ENCODE measurements around the gene SOD1.
"Not testable (repeated sequence)": the region's sequence is repeated elsewhere in the genome, so short reads cannot be mapped to it uniquely, and the experiment has no call there.

Gene SOD1

DNA sequence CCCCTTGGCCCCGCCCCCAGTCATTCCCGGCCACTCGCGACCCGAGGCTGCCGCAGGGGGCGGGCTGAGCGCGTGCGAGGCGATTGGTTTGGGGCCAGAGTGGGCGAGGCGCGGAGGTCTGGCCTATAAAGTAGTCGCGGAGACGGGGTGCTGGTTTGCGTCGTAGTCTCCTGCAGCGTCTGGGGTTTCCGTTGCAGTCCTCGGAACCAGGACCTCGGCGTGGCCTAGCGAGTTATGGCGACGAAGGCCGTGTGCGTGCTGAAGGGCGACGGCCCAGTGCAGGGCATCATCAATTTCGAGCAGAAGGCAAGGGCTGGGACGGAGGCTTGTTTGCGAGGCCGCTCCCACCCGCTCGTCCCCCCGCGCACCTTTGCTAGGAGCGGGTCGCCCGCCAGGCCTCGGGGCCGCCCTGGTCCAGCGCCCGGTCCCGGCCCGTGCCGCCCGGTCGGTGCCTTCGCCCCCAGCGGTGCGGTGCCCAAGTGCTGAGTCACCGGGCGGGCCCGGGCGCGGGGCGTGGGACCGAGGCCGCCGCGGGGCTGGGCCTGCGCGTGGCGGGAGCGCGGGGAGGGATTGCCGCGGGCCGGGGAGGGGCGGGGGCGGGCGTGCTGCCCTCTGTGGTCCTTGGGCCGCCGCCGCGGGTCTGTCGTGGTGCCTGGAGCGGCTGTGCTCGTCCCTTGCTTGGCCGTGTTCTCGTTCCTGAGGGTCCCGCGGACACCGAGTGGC is at the start of gene SOD1:
Gene SOD1 (plus strand): TSS at position 158 of the 723 bp plus-strand sequence. CDS start 77 bp downstream, at position 235.
- peak; percentile 98 for DNase-seq

- DNase-seq, result no peak
These were observed 48.0 kb upstream of the SOD1 start for GRCh38 chr21:31611445-31611844.

- DNase-seq, result no peak
These were observed 46.4 kb upstream of the SOD1 start for GRCh38 chr21:31612894-31613785.

DNA sequence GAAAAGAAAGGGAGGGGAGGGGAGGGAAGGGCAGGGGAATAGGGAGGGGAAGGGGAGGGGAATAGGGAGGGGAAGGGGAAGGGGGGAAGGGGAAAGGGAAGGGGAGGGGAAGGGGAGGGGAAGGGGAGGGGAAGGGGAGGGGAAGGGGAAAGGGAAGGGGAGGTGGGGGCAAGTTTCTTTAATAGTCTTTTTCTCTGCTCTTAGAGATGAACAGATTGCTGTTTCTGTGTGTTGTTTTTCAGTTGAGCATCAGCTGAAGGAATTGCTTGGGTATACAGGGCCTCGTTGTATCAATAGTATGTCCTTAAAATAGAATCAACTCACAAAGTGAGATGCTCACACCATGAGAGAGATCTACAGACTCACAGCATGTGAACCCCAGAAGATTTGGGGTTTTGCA is 44.8 kb upstream of the SOD1 start:
- DNase-seq, result no peak

- DNase-seq, result no peak
These were observed 43.3 kb upstream of the SOD1 start for GRCh38 chr21:31616216-31616615.

DNA sequence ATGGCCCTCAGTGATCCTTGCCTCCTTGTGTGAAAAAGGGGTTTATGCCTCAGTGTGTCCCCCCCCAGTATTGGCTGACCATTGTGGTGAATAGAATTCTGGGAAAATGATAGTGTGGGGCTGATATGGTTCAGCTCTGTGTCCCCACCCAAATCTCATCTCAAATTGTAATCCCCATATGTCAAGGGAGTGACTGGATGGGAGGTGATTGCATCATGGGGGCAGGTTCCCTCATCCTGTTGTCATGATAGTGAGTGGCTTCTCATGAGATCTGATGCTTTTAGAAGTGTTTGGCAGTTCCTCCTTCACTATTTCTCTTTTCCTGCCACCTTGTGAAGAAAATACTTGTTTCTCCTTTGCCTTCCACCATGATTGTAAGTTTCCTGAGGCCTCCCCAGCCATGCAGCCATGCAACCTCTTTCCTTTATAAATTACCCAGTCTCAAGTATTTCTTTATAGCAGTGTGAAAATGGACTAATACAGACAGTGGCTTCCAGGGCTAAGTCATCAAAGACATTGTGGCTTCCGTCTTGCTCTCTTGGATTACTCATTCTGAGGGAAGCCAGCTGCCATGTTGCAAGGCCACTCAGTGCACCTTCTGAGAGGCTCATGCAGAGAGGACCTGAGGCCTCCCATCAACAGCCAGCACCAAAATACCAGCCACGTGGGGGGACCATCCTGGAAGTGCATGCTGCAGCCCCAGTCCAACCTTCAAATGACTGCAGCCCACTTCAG is 40.6 kb upstream of the SOD1 start:
- no peak for DNase-seq

GRCh38 chr21:31622397-31622796 is 37.1 kb upstream of the SOD1 start:
- DNase-seq, result no peak

DNA sequence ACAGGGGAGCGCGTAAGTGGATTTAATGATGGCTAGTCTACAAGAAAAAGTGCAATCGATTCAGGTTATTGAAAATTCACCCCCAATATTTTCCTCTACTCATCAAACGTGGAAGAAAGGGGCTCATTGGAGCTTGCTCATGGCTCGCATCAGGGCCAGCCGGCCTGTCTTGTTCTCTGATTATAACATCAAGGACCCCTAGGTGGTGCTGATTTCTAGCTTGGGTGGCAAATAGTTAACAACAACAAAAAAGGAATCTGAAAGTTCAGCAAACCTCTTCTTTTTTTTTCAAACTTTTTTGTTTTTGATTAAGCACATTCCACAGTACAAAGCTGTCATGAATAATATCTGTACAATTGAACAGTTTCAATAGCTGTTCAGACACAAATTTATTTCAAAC is 35.8 kb upstream of the SOD1 start:
- no peak for DNase-seq

DNA sequence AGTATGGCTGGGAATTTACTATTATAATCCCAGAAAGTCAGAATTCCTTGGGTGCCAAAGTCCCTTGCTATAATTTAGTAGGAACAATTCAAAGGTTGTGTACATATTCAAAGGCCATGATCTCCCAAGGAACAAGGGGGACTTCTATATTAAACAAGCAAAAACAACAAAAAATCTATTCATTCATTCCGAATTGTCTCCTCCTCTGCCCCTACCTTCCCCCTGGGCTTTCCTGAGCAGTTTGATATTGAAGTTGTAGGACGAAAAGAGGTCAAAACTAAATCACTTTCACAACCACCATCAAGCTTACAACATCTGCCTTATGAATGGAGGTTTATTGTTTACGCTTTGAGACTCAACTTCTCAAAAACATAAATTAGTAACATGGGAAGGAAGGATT is 35.3 kb upstream of the SOD1 start:
- no peak for DNase-seq

DNA sequence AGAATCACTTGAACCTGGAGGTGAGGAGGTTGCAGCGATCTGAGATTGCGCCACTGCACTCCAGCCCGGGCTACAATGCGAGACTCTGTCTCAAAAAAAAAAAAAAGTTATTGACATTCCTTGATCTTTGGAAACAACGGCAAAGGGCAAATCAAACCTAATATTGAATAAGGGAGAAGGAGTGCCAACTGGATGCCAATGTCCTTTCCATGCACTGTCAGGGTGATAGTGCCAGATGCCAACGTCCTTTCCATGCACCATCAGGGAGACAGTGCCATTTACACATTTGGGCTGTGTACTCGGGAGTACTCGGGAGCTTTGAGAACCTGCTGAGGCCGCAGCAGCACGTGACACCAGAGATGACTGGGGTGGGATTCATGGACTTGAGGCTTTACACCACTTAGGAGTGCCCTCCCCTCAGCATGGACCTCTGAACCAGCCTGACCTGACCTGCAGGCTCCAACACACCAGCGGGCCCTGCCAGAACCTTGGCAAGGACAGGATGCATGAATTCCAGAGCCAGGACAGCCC is 34.5 kb upstream of the SOD1 start:
- no peak for DNase-seq

DNA sequence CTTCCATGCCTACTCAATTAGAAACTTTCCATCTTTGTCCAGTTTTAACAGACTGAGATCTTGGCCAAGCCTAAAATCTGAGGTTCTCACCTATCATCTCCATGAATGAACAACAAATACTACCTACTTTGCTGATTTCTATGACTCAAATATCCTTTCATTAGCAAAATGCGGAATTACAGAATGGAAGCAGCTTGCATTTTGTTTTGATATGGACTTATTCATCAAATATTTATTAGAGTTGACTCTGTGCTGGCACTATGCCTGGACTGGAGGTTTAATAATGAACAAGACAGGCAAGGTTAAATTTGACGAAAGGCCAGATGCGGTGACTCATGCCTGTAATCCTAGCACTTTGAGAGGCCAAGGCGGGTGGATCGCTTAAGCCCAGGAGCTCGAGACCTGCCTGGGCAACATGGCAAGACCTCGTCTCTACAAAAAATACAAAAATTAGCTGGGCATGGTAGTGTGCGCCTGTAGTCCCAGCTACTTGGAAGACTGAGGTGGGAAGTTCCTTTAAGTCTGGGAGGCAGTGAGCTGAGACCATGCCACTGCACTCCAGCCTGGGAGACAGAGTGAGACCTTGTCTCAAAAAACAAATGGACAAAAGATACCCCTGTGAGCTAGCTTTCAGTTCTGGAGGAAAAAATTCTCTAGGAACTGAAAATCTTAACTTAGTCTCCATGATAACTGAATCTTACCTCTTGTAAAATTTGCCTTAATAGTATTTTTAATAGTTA is 29.4 kb upstream of the SOD1 start:
- DNase-seq, result no peak

DNA sequence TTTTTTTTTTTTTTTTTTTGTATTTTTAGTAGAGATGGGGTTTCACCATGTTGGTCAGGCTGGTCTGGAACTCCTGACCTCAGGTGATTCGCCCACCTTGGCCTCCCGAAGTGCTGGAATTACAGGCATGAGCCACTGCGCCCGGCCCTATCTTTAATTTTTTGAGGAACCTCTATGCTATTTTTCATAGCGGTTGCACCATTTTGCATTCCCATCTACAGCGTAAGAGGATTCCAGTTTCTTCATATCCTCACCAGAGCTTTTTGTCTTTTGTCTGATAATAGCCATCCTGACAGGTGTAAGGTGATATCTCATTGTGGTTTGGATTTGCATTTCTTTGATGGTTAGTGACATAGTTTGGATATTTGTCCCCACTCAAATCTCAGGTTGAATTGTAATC is 27.6 kb upstream of the SOD1 start:
- not testable (repeated sequence) for DNase-seq

DNA sequence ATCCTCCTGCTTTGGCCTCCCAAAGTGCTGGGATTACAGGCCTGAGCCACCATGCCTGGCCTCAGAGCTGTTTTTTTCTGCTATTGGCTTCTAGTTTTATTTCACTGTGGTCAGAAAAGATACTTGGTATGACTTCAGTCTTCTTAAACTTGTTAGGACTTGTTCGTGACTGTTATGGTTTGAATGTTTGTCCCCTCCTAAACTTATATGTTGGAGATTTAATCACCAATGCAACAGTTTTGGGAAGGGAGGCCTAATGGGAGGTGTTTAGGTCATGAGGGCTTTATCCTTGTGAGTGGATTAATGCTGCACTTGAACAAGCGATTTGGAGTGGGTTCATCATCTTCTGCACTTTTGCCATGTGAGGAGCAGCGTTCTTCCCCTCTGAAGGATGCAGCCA is 24.5 kb upstream of the SOD1 start:
- no peak for DNase-seq

DNA sequence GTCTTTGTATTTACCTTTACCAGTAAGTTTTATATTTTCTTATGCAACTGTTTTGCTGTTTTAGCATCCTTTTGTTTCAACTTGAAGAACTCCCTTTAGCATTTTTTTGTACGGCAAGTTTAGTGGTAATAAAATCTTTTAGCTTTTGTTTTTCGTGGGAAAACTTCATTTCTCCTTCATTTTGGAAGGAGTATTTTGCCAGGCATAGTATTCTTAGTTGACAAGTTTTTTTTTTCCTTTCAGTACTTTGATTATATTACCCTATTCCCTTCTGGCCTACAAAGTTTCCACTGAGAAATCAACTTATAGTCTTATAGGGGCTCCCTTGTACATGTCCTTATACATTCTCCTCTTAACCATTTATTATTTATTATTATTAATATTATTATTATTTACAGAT is 22.6 kb upstream of the SOD1 start:
- no peak for DNase-seq

GRCh38 chr21:31641416-31641922 is 18.0 kb upstream of the SOD1 start:
- DNase-seq, result no peak

DNA sequence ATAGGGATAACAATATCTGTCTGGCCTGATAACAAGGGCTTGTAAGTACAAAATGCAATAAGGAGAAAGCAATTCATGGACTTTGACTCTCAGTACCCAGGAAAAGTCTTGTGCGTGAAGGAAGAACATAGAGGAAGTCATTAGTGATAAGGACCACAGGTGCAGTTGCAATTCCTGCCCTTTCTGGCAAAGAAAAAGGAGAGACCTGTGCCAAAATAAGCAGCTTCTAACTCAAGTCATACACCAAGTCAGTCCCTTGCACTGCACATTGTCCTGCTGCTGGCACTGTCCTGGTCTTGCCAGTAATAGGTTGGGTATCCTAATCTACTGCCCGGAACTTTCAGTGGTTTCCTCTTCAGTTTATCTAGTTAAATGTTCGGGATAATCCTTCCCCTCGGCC is 14.8 kb upstream of the SOD1 start:
- no peak for DNase-seq

GRCh38 chr21:31647650-31648049 is 11.8 kb upstream of the SOD1 start:
- no peak for DNase-seq

DNA sequence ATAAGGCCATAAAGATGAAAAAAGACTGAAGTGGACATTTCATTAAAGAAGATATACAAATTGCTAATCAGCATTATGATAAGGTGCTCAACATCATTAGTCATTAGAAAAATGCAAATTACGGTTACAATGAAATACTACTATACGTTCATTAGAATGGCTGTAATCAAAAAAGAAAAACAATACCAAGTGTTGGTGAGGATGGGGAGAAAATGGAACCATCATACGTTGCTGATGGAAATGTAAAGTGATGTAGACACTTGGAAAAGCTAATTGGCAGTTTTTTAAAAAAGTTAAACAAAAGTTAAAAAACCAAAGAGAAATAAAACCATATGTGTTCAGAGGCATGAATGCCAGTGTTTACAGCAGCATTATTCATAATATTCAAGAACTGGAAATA is 8.6 kb upstream of the SOD1 start:
- DNase-seq, result no peak

- DNase-seq, result not testable (repeated sequence)
These were observed 8.0 kb upstream of the SOD1 start for GRCh38 chr21:31651491-31651890.

- no peak for DNase-seq
These were observed 5.2 kb upstream of the SOD1 start for GRCh38 chr21:31654340-31654739.

DNA sequence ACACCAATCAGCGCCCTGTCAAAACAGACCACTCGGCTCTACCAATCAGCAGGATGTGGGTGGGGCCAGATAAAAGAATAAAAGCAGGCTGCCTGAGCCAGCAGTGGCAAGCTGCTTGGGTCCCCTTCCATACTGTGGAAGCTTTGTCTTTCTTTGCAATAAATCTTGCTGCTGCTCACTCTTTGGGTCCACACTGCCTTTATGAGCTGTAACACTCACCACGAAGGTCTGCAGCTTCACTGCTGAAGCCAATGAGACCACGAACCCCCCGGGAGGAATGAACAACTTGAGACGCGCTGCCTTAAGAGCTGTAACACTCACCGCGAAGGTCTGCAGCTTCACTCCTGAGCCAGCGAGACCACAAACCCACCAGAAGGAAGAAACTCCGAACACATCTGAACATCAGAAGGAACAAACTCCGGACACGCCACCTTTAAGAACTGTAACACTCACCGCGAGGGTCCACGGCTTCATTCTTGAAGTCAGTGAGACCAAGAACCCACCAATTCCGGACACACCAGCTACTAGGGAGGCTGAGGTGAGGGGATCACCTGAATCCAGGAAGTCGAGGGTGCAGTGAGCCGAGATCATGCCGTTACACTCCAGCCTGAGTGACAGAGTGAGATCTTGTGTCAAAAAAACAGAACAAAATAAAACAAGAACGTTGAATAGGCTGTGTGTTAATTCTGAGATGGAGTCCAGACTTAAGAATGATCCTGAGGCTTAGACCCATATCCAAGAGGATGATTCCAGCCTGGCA is 4.5 kb upstream of the SOD1 start:
- not testable (repeated sequence) for DNase-seq

Measured in activated CD4-positive, CD25-positive, alpha-beta regulatory T cell treated with anti-CD3 and anti-CD28 coated beads, Interleukin-2, amount 50 U/mL, for 72 hours (primary cell).